Measurements from ENCODE around the gene OLA1.

The OLA1 gene

DNA sequence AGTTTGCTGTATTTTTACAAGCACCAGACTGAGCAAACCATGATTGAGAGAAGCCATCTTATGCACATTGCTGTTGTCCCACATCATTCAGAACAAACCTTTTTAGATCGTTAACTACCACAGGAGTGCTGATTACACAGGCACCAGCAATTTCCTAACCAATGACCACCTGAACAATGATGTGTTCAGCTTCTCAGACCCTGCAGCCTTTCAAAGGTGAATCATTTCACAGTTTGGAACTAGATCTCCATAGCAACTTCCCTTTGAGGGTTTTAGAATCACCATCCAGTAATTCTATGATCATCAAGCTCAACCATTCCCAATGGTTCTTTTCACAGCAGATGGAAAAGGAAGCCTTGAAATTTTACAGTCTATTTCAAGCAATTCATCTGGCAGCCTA lies 71.4 kb downstream of the OLA1 start:
- no peak for DNase-seq

DNA sequence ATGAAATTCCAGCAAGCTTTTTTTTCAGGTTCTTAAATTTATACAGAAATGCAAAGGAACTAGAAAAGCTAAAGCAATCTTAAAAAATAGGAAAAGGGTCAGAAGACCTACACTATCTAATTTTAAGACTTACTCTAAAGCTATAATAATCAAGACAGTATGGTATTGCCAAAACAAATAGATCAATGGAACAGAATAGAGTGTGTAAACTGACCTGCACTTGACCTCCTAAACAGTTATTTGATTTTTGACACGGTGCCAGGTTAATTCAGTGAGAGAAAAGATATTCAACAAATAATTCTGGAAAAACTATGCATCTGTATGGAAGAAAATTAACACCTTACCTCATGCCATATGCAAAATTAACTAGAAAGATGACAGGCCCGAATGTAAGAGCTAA lies 73.6 kb downstream of the OLA1 start:
- DNase-seq, result no peak

- no peak for DNase-seq
Observed at GRCh38 chr2:174172802-174173355, 75.5 kb downstream of the OLA1 start.

DNA sequence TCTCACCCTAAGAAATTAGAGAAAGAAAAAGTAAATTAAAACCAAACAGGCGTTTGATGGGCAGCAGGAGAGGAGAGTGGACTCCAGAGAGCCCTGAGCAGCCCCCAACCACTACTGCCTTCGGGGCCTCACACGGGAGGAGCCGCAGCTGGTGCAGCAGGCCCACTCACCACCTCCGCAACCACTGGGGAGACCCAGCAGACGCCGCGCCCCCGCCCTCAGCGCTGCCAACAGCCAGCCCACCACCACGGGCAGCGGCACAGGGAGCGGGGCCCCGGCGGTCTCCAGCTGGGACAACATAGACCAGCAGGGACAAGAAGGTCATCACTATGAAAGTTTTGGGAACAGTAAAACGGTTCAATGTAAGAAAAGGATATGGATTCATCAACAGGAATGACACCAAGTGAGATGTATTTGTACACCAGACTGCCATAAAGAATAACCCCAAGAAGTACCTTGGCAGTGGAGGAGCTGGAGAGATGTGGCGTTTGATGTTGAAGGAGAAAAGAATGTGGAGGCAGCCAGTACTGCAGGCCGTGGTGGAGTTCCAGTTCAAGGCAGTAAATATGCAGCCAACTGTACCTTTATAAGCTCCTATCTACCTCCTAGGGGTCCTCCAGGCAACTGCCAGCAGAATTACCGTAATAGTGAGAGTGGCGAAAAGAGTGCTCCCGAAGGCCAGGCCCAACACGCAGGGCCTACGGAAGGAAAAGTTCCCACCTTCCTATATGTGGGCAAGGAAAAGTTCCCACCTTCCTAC lies 76.5 kb downstream of the OLA1 start:
- no peak for DNase-seq

DNA sequence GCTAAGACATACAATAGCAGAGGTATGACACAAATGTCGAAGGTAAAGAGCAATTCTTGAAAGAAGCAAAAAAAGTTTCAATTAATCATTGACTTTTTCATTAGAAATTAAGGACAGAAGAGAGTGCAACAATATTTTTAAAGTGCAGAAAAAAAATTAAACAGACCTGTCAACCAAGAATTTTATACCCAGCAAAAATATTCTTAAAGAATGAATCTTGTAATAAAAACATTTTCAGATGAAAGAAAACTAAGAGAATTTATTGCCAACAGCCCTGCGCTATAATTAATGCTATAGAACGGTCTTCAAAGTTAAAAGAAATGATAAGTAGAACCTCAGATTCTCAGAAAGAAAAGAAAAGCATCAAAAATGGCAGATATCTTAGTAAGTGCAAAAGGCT lies 79.0 kb downstream of the OLA1 start:
- no peak for DNase-seq

DNA sequence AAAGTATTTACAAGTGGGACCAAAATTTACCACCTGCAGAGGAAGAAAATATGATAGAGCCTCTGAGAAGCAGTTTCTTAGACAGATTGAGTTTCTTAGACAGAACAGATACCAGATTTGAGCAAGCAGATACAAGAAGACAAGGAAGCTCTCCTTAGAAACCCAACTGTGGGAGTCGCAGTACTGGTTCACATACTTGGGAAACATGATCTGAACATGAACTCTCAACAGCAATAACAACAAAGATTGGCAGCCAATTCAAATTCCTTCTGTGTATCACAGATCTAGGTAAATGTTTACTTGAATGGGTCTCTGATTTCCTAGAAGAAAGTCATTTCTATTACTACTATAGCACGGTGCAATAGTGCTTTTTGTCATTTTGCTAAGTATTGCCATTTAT lies 82.1 kb downstream of the OLA1 start:
- no peak for DNase-seq

GRCh38 chr2:174161490-174161889 lies 86.8 kb downstream of the OLA1 start:
- DNase-seq, result no peak

DNA sequence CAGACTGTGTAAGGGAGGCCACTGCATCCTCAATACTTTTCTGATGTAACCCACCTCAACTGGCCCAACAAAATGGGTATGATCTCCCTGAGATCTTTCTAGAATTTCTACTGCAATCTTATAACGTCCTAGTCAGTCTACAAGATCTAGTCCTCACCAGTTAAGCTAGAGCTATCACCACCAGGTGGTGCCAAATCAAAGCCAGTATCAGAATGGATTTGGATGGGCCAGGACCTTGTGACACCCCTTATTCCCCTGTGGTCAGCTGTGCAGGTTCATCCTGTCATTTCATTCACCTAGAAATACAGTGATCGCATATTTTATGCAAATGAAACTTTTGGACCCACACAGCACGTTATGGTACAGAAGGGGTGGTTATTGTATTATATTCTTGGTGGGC lies 90.3 kb downstream of the OLA1 start:
- DNase-seq, result no peak

DNA sequence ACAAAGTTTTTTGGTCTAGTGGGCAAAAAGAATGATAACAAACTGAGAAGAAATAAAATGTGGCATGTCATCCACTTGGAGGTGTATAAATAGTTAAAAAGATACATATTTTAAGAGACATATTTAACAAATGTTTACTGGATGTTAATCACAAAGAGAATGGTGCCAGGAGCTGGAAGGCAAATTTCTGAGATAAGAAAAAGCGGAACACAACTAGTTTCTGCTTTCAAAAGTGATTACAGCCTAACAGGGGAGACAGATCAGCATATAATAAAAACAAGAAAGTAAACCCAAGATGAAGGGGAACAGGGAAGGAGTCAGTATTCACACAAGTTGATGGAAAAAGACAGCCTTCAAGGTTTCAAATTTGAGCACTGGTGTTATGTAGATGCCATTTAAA lies 91.3 kb downstream of the OLA1 start:
- no peak for DNase-seq

DNA sequence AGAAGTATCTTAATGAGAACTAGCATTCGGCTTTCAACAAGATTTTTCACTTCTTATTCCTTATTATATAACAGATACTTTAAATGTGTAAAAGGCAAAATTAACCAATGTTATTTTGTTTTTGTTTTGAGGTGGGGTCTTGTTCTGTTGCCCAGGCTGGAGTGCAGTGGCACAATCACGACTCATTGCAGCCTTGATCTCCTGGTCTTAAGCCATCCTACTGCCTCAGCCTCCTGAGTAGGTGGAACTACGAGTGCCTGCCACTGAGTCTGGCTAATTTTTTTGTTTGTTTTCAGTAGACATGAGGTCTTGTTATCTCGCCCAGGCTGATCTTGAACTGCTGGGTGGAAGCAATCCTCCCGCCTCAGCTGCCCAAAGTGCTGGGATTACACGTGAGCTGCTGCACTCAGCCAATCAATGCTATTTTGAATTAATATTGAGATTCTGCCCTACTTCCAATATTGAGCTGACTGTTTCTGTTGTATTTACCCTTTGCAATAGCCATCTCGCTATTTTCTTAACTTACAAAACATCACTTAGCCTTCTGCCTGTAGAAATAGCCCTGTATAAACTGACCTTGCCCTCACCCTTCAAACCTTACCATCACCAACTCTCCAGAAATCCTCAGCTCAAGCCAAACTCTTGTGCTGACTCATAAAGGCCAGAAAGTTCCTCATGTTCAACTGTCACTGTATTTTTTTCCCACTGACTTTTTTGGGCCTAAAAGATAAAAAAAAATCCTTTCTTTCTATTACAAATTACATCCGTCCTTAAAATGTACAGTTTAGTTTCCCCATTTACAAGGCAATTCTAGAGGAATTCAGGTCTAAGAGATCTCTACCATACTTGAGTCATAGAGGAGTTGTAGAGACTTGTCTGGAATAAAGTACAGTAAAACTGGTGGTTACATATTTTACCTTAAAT lies 94.3 kb downstream of the OLA1 start:
- DNase-seq, result no peak

DNA sequence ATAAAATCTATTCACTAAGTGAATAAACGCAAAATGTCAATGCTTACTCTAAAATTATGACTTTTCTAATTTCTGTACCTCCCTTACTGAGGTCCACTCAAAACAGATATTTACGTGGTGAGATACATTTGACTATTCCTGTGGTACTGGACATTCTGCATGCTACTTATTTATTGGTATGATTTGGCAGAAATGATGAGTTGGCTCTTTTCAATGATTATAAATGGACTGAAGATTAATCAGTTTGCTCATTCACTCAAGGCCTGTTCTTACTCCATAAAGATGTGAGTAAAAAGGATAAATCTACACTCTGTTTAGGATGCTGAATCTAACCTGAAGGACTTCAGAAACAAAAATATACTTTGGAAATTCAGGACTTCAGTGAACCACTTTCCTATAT lies 98.8 kb downstream of the OLA1 start:
- no peak for DNase-seq

DNA sequence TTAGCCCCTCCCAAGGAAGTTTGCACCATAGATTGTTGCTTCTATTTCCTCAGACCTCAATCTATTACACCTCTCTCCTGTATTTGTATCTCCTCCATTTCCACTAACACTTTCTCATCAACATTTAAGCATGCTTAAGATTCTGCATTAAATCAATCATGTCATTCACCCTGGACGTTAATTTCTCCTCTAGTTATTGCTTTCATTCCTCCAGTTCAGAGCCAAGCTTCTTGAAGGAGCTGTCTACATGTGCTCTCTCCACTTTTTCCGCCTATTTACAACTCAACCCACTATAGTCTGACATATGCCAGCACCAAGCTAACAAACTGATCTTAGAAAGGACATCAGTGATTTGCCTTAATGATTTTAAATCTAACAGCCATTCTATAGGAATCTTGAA lies 99.5 kb downstream of the OLA1 start:
- DNase-seq, result no peak

GRCh38 chr2:174145827-174146226 lies 102.5 kb downstream of the OLA1 start:
- DNase-seq, result no peak

GRCh38 chr2:174142290-174142689 lies 106.0 kb downstream of the OLA1 start:
- DNase-seq, result no peak

GRCh38 chr2:174138161-174138560 lies 110.2 kb downstream of the OLA1 start:
- DNase-seq, result no peak

- no peak for DNase-seq
Observed at GRCh38 chr2:174135981-174136380, 112.4 kb downstream of the OLA1 start.

DNA sequence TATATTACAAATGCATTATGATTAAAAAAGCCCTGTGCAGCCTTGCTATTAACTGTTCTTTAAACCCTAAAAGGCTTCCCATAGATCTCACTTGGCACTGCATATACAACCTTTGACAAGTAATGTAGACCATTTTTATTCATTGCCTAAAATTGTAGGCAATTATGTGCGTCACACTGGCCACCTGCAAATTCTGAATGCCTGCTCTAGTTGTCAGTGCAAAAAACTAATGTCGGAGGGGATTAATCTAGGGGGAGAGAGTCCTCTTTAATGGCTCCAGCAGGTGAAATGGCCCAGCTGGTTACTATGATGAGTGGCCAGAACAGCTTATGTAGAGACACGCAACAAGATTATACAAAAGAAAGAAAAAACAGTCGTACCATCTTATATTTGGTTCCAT lies 123.2 kb downstream of the OLA1 start:
- DNase-seq, result no peak

GRCh38 chr2:174124181-174124580 lies 124.2 kb downstream of the OLA1 start:
- DNase-seq, result no peak

DNA sequence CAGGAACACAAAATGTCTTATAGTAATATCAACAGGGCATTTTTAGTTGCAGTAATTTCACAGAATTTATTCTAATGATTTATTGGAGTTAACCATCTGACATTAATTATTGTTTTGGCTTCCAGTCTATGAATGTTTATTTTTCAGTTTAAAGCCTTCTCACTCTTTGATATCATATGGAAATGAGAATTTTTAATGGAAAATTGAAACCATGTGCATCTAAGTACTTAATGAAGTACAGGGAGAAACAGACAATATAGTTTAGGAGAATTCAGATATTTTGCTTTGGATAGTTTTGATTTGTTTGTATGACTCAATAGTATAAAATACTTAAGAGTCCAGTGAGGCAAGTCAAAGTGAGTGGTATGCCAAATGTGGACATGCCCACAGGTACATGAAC lies 126.1 kb downstream of the OLA1 start:
- DNase-seq, result no peak

DNA sequence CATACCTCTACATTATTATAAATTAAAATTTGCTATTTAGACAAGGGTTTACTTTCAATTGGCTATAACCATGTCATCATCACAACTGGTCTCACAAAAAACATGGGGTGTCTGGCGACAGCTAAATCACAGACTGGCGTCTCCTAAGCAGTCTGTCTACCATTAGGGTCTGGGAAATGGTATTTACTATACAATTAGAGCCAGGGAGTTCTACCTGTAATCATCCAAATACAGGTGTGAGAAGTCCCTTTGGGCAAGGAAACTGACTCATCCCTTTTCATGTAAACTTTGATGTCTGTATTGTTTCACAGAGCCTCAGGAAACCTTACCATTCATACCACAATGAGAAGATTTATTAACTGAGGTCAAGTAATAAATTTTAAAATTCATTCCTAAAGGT lies 126.7 kb downstream of the OLA1 start:
- DNase-seq, result no peak

DNA sequence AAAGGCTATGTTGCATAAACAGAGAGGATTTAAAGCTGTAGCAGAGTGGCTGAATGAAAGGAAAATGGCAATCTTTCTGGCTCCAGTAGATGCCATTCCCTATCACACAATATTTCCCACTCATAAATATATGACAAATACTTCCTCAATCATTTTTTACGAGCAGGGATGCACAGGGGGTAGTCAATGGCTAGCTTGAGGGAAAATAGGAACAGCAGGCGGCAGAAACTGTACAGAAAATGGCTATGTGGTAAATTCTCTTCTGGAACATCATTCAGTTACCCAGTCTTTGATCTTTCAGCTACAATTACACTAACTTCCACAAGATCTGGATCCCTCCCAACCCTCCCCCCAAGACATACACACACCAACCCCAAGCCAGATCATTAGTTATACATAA lies 127.2 kb downstream of the OLA1 start:
- no peak for DNase-seq

DNA sequence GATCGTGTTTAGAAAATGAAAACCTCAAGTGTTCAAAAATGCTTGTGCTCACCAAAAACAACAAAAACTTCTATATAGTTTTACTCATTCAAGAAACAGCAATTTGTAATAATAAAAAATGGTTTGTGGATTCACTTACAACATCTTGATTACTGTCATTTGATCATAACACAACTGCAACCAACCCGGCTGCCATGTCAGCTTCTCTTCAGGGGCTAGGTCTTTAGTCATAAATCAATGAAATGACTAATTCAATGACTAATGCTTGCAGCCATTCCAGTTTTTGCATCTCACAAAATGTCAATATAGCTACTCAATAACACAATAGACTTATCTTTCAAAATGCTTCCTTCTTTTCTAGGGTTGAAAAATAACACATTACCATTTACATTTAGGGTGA lies 128.0 kb downstream of the OLA1 start:
- DNase-seq, result no peak

DNA sequence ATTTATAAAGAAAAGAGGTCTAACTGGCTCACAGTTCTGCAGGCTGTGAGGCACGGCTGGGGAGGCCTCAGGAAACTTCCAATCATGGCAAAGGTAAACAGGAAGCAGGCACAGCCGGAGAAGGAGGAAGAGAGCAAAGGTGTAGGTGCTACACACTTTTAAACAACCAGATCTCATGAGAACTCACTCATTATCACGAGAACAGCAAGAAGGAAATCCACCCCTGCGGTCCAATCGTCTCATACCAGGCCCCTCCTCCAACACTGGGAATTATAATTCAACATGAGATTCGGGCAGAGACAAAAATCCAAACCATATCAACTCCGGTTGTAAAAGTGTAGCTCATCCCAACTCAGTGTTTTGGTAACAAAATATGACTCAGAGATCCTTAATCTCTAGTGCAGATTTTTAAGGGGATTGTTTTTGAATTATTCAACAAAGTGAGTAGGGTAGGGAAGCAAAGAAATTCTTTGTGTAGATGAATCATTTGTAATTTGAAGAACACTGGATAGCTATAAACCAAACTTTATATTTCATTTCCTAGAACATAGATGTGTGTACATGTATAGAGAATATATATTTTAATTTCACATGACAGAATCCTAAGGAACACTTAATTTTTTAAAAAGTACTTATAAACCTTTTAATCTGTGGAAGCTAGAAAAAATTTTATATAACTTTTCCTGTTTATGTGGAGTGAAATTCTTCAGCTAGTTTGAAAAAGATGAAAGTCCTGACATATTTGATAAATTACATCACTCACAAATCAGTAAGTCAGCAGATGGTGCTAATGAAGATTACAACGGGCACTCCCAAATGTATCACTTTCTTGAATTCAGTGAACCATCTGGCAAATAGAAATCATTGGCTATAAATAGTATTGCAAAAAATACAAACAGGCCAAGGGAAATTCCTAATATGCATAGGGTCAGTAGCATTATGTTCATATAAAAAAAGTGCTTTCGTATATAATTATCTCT lies 130.1 kb downstream of the OLA1 start:
- DNase-seq, result no peak

Data from GF-D8 (cell line).